ENCODE data around the gene MYO1B.

Gene MYO1B

DNA sequence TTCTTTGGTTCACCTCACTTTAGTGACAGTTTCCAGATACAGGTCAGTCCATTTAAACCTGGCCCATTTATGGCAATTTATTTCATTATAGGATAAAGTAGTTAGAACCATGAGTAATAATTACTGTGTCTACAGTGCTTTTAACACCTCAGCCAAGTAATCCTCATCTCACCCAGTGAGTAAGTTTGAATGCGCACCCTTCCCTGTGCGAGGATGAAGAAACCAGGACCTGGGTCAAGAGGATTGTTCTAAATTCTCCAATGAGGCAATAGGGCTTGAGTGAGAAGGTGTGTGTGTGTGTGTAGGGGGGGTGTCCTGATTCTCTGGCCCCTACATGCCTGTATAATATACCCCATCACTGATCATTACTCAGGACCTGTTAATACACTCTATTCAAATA, 854 bp upstream of the MYO1B start:
- Histone ChIP-seq H3K4me3 (ENCODE audit: insufficient read depth in 1 of 2, low read depth in 1 of 2, low read length in 2 of 2) (peak overlapping the region in 1 of 2 experiments; percentile 90), H3K27me3 (ENCODE audit: control insufficient read depth in 1 of 2, insufficient read depth in 1 of 2, low read length in 2 of 2) (no peaks in the 10 kb centered on the region), H2AFZ (ENCODE audit: low read depth, low read length) (no peak overlapping the region), H3K4ac (ENCODE audit: low read depth in 1 of 2, low read length in 2 of 2) (no peak overlapping the region), H3K36me3 (ENCODE audit: control insufficient read depth in 1 of 2, insufficient read depth in 2 of 2, low read depth in 1 of 2, low read length in 2 of 2) (peaks cover 0 to 14% of the 10 kb centered on the region in 2 experiments), H3K4me1 (ENCODE audit: control insufficient read depth, insufficient read depth, low read depth, low read length) (peaks cover 5% of the 10 kb centered on the region), H2BK15ac (ENCODE audit: low read depth, poor library complexity, severe bottlenecking) (no peak overlapping the region), H2AK5ac (ENCODE audit: low read length, severe bottlenecking) (no peak overlapping the region), H2BK5ac (ENCODE audit: low read depth, low read length, poor library complexity, severe bottlenecking) (no peak overlapping the region), H3K18ac (ENCODE audit: low read depth in 1 of 2, low read length in 2 of 2) (no peak overlapping the region), H3K4me2 (ENCODE audit: low read length, poor library complexity, severe bottlenecking) (no peak overlapping the region), H3K14ac (ENCODE audit: low read length in 2 of 2) (no peak overlapping the region), H3K9ac (ENCODE audit: low read length) (peak overlapping the region; percentile 94), H4K8ac (ENCODE audit: low read length) (no peak overlapping the region), H2BK120ac (ENCODE audit: low read depth, low read length) (no peak overlapping the region), H3K9me3 (ENCODE audit: control insufficient read depth, low read length) (peaks cover 3% of the 10 kb centered on the region), H4K91ac (ENCODE audit: low read length) (no peak overlapping the region), H2BK12ac (ENCODE audit: low read length in 2 of 2) (no peak overlapping the region), H3K23ac (ENCODE audit: low read length in 2 of 2) (no peak overlapping the region), H3K27ac (ENCODE audit: low read length, poor library complexity, severe bottlenecking) (no peak overlapping the region), H3K79me1 (replicated peaks; ENCODE audit: low read length, poor library complexity, severe bottlenecking) (peaks cover 1% of the 10 kb centered on the region)
- 100% methylated on average over 1 of the region's 2 CpGs for WGBS
- no peak for DNase-seq

DNA sequence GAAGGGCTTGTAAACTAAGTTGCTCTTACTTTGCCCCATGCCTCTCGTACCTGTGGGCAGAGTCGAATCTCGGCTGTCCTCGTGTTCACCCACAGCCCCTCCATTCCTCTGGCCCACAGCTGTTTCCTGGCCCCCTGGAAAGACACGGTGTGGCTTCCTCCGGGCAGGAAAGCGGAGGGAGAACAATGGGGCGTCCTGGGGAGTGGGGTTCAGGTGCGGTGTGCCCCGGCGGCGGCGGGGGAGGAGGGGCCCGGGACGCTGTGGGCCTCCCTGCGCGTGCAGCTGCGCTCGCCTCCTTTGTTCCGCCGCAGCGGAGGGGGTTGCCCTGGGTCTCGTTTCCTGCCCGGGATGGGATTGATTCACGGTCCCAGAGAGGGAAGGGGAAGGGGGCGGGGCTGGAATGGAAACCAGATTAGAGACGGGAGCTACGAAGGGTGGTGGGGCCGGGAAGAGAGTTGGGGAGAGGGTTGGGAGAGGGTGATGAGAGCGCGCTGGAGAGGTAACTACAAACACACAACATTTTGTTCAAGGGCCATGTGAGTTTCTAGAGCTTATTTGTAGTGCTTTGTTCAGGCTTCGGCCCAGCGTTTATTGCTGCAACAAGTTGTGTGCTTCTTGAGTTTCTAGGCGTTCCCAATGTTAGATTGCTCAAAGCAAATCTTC, 796 bp downstream of the MYO1B start:
- under 1% methylated on average over 30 of the region's 34 CpGs for WGBS
- Histone ChIP-seq H3K27ac (ENCODE audit: low read length, poor library complexity, severe bottlenecking) (peak overlapping the region; percentile 82), H3K4me3 (ENCODE audit: insufficient read depth in 1 of 2, low read depth in 1 of 2, low read length in 2 of 2) (peak overlapping the region; percentile 90 to 92)

DNA sequence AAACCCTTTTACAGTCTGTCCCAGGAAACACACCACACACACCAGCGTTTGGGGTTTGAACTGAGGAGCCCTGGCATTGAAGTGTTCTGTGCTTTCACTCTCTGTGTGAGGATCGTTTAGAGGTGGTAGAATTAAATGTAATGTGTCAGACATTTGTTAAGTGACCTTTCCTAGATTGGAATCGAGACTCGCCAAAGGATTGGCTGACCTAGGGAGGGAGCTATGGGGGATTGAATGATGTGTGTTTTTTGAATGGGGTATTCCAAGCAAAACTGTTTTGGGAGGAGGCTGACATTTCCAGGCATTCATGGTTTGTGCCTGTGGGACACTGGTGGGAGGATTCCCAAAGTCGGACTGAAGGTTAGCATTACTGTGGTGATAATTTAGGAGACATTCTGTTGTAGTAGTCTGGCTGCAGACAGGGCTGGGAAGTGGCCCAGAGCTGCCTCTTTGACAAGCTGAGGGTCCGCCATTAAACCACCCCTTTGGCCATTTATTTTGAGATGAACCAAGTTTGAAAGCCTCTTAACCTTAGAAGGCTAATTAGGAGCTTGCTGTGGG, 1.7 kb downstream of the MYO1B start:
- Histone ChIP-seq H2AK5ac (ENCODE audit: low read length, severe bottlenecking) (peak overlapping the region; percentile 63), H2AFZ (ENCODE audit: low read depth, low read length) (no peak overlapping the region), H3K79me1 (replicated peaks; ENCODE audit: low read length, poor library complexity, severe bottlenecking) (peaks cover 1% of the 10 kb centered on the region), H3K36me3 (ENCODE audit: control insufficient read depth in 1 of 2, insufficient read depth in 2 of 2, low read depth in 1 of 2, low read length in 2 of 2) (peaks cover 0 to 38% of the 10 kb centered on the region in 2 experiments), H3K9me3 (ENCODE audit: control insufficient read depth, low read length) (peaks cover 3% of the 10 kb centered on the region), H3K4ac (ENCODE audit: low read depth in 1 of 2, low read length in 2 of 2) (peak overlapping the region; percentile 36 to 47), H4K91ac (ENCODE audit: low read length) (peak overlapping the region; percentile 9), H4K8ac (ENCODE audit: low read length) (peak overlapping the region; percentile 31), H3K14ac (ENCODE audit: low read length in 2 of 2) (peak overlapping the region in 1 of 2 experiments; percentile 26), H3K27me3 (ENCODE audit: control insufficient read depth in 1 of 2, insufficient read depth in 1 of 2, low read length in 2 of 2) (no peaks in the 10 kb centered on the region), H3K18ac (ENCODE audit: low read depth in 1 of 2, low read length in 2 of 2) (peak overlapping the region; percentile 59 to 90), H3K4me1 (ENCODE audit: control insufficient read depth, insufficient read depth, low read depth, low read length) (peaks cover 10% of the 10 kb centered on the region), H2BK15ac (ENCODE audit: low read depth, poor library complexity, severe bottlenecking) (peak overlapping the region; percentile 65), H3K23ac (ENCODE audit: low read length in 2 of 2) (no peak overlapping the region), H3K9ac (ENCODE audit: low read length) (peak overlapping the region; percentile 94), H2BK5ac (ENCODE audit: low read depth, low read length, poor library complexity, severe bottlenecking) (peak overlapping the region; percentile 59), H3K27ac (ENCODE audit: low read length, poor library complexity, severe bottlenecking) (peak overlapping the region; percentile 74), H2BK12ac (ENCODE audit: low read length in 2 of 2) (peak overlapping the region in 1 of 2 experiments; percentile 5), H3K4me2 (ENCODE audit: low read length, poor library complexity, severe bottlenecking) (peak overlapping the region; percentile 86), H3K4me3 (ENCODE audit: insufficient read depth in 1 of 2, low read depth in 1 of 2, low read length in 2 of 2) (peak overlapping the region in 1 of 2 experiments; percentile 90), H2BK120ac (ENCODE audit: low read depth, low read length) (no peak overlapping the region)
- DNase-seq, result peak; percentile 66
- WGBS, result 16% methylated on average over 6 of the region's 6 CpGs

More for the DNA sequence above, 796 bp downstream of the MYO1B start:
- peaks cover 9% of the 10 kb centered on the region for H3K4me1 ChIP-seq (ENCODE audit: control insufficient read depth, insufficient read depth, low read depth, low read length)
- H3K9ac ChIP-seq (ENCODE audit: low read length), result peak overlapping the region; percentile 94
- peak overlapping the region; percentile 96 to 100 for H3K18ac ChIP-seq (ENCODE audit: low read depth in 1 of 2, low read length in 2 of 2)
- H3K4me2 ChIP-seq (ENCODE audit: low read length, poor library complexity, severe bottlenecking), result peak overlapping the region; percentile 94
- peak overlapping the region; percentile 88 to 96 for H3K4ac ChIP-seq (ENCODE audit: low read depth in 1 of 2, low read length in 2 of 2)
- peaks cover 0 to 30% of the 10 kb centered on the region in 2 experiments for H3K36me3 ChIP-seq (ENCODE audit: control insufficient read depth in 1 of 2, insufficient read depth in 2 of 2, low read depth in 1 of 2, low read length in 2 of 2)
- peak overlapping the region in 1 of 2 experiments; percentile 34 for H3K23ac ChIP-seq (ENCODE audit: low read length in 2 of 2)
- H2BK120ac ChIP-seq (ENCODE audit: low read depth, low read length), result peak overlapping the region; percentile 86
- H2BK15ac ChIP-seq (ENCODE audit: low read depth, poor library complexity, severe bottlenecking), result peak overlapping the region; percentile 55
- peak overlapping the region; percentile 96 for H4K91ac ChIP-seq (ENCODE audit: low read length)
- DNase-seq, result peak; percentile 85
- peaks cover 1% of the 10 kb centered on the region for H3K79me1 ChIP-seq (replicated peaks; ENCODE audit: low read length, poor library complexity, severe bottlenecking)
- peak overlapping the region; percentile 65 for H2AFZ ChIP-seq (ENCODE audit: low read depth, low read length)
- H3K14ac ChIP-seq (ENCODE audit: low read length in 2 of 2), result peak overlapping the region in 1 of 2 experiments; percentile 99
- H2BK12ac ChIP-seq (ENCODE audit: low read length in 2 of 2), result peak overlapping the region; percentile 61 to 99
- H4K8ac ChIP-seq (ENCODE audit: low read length), result peak overlapping the region; percentile 96
- H2BK5ac ChIP-seq (ENCODE audit: low read depth, low read length, poor library complexity, severe bottlenecking), result peak overlapping the region; percentile 68
- no peak overlapping the region for H2AK5ac ChIP-seq (ENCODE audit: low read length, severe bottlenecking)
- peaks cover 3% of the 10 kb centered on the region for H3K9me3 ChIP-seq (ENCODE audit: control insufficient read depth, low read length)
- H3K27me3 ChIP-seq (ENCODE audit: control insufficient read depth in 1 of 2, insufficient read depth in 1 of 2, low read length in 2 of 2), result no peaks in the 10 kb centered on the region

DNA sequence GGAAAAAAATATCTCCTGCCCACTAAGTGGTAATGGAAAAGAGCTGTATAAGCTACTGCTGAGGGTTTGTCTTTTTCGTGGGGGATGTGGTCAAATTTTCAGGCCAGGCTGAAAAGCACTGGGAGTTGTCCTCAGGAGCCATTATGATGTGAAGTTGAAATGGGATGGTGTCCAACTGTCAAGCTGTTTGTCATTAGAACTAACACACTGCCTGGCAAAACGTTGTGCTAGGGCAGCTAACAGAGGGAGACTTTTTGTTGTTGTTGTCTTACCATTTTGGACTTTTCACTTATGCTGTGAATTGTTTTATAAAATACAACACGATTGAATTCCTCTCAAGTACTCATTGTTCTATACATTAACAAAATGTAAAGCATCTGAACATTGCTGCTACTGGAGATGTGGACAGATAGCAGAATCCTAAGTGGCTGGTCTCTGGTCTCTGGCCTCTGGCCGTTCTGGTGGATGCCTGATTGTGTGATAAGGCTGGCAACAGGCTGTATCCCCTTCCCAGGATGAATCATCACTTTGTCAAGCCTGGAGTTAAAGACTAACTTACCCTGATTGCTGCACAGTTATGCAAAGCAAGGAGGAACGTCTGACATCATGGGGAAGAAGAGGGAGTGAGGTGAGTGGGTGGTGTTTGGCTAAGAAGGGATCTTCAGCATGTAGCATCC, 2.3 kb downstream of the MYO1B start:
- Histone ChIP-seq H4K91ac (ENCODE audit: low read length) (no peak overlapping the region), H3K4me1 (ENCODE audit: control insufficient read depth, insufficient read depth, low read depth, low read length) (peaks cover 10% of the 10 kb centered on the region), H3K14ac (ENCODE audit: low read length in 2 of 2) (no peak overlapping the region), H3K18ac (ENCODE audit: low read depth in 1 of 2, low read length in 2 of 2) (no peak overlapping the region), H4K8ac (ENCODE audit: low read length) (no peak overlapping the region), H3K4me2 (ENCODE audit: low read length, poor library complexity, severe bottlenecking) (peak overlapping the region; percentile 86), H3K27ac (ENCODE audit: low read length, poor library complexity, severe bottlenecking) (peak overlapping the region; percentile 74), H2AK5ac (ENCODE audit: low read length, severe bottlenecking) (peak overlapping the region; percentile 63), H3K79me1 (replicated peaks; ENCODE audit: low read length, poor library complexity, severe bottlenecking) (peaks cover 1% of the 10 kb centered on the region), H3K23ac (ENCODE audit: low read length in 2 of 2) (peak overlapping the region in 1 of 2 experiments; percentile 85), H3K36me3 (ENCODE audit: control insufficient read depth in 1 of 2, insufficient read depth in 2 of 2, low read depth in 1 of 2, low read length in 2 of 2) (peaks cover 0 to 41% of the 10 kb centered on the region in 2 experiments), H2AFZ (ENCODE audit: low read depth, low read length) (no peak overlapping the region), H3K9me3 (ENCODE audit: control insufficient read depth, low read length) (peaks cover 3% of the 10 kb centered on the region), H2BK15ac (ENCODE audit: low read depth, poor library complexity, severe bottlenecking) (no peak overlapping the region), H3K9ac (ENCODE audit: low read length) (peak overlapping the region; percentile 94), H3K4ac (ENCODE audit: low read depth in 1 of 2, low read length in 2 of 2) (peak overlapping the region in 1 of 2 experiments; percentile 36), H3K4me3 (ENCODE audit: insufficient read depth in 1 of 2, low read depth in 1 of 2, low read length in 2 of 2) (peak overlapping the region in 1 of 2 experiments; percentile 90), H3K27me3 (ENCODE audit: control insufficient read depth in 1 of 2, insufficient read depth in 1 of 2, low read length in 2 of 2) (no peaks in the 10 kb centered on the region), H2BK12ac (ENCODE audit: low read length in 2 of 2) (peak overlapping the region; percentile 5 to 59), H2BK5ac (ENCODE audit: low read depth, low read length, poor library complexity, severe bottlenecking) (peak overlapping the region; percentile 59), H2BK120ac (ENCODE audit: low read depth, low read length) (no peak overlapping the region)
- peak; percentile 98 for DNase-seq
- WGBS, result 8% methylated on average over 3 of the region's 5 CpGs

Measured in mesenchymal stem cell (in vitro differentiated cells and primary cell).